NCI-H1417 treated with DMSO at 0.1 percent for 48 hours (cell line): Measurements from ENCODE around the gene TNNI3.
"Not testable (repeated sequence)": the region's sequence is repeated elsewhere in the genome, so short reads cannot be mapped to it uniquely, and the experiment has no call there.

Experiments
- DNase-seq: peaks from one replicate; lab custom pipeline; 2025; lab: John Stamatoyannopoulos, UW

The TNNI3 gene

DNA sequence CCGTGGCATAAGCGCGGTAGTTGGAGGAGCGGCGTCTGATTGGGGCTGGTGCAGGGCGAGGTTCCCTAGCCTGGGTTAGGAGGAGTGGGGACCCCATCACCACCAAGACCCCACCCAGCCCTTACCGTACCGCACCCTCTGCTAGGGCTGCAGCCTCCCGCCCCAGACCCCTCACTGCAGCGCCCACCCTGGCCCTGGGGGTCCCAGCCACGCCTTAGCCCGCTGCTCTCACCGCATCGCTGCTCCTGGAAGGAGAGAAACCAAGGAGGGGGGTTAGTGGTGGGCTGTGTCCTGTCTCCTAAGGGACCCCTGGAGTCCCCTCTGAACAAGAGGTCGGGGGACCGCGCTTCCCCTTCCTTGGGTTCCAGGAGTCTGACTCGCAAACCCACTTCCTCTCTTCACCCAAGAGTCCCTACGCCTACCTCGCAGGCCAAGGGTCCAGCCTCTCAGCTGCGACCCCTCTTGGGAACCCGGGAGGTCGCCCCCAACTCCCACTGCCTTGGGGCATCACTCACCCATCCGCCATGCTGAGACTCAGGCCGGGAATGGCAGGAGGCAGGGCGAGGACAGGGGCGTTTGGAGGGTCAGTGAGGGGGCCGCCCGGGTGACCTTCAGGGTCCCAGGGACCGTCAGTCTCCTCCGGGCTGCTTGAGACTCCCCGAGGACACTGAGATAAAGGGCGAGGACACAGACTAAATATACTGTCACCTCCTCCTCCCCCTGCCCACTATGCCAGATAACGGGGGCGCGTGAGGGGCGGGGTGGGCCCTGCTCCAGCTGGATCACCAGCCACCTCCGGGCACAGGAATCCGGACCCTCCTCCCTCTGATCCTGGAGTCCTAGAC lies at the start of gene TNNI3:
Gene TNNI3, minus strand, starts transcription at position 669 of the 845 bp plus-strand sequence. Its CDS starts 143 bp downstream, at position 526.
- DNase-seq: no peak

- no peak for DNase-seq
Measured at GRCh38 chr19:55206664-55207500, 49.4 kb upstream of the TNNI3 start.

DNA sequence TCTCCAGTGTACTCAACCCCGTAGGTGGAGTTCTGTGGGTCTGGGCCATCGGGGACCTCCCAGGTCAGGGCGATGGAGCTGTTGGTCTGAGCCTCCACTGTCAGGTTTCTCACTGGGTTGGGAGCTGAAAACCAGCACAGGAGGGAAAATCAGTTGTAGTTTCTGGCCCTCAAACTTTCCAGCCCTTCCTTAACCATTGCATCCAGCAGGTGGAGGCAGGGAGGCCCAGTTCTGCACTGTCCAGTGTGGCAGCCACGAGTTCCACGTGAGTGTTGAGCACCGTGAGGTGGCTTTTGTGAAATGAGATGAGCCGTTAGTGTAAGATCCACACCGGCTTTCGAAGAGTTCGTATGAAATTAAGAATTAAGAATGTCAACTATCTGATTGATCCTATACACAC lies 44.7 kb upstream of the TNNI3 start:
- DNase-seq: not testable (repeated sequence)

DNA sequence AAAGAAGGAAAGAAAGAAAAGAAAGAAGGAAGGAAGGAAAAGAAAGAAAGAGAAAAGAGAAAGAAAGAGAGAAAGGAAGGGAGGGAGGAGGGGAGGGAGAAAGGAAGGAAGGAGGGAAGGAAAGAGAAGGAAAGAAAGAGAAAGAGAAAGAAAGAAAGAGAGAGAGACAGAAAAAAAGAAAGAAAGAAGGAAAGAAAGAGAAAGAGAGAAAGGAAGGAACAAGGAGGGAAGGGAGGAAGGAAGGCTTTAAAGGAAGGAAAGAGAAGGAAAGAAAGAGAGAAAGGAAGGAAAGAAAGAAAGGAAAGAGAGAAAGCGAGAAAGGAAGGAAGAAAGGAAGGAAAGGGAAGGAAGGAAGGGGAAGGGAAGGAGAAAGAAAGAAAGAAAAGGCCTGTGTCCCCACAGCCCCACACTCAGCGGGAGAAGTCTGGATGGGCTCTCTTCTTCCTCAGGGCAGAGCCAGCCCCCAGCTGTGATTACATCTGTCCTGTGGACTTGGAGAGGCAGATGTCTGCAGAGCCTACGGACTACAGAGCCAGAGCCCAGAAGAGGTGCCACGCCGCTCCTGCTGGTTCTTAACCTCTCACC lies 42.2 kb upstream of the TNNI3 start:
- no peak for DNase-seq

DNA sequence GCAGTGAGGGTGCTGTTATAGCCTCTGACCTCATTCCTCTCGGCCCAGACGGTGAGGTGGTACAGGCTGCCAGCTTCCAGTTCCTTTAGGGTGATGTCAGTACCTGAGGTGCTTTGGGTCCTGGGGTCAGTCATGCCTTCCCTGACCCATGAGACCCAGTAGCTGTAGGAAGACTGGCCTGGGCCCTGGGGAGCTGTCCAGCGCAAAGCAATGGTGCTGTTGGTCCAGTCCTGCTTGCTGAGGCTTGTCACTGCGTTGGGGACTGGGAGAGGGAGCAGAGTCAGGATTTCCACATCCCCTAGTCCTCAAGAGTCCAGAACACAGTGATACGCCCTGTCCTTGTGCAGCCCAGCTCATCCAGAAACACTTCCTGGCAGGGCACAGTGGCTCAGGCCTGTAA lies 41.1 kb upstream of the TNNI3 start:
- no peak for DNase-seq

DNA sequence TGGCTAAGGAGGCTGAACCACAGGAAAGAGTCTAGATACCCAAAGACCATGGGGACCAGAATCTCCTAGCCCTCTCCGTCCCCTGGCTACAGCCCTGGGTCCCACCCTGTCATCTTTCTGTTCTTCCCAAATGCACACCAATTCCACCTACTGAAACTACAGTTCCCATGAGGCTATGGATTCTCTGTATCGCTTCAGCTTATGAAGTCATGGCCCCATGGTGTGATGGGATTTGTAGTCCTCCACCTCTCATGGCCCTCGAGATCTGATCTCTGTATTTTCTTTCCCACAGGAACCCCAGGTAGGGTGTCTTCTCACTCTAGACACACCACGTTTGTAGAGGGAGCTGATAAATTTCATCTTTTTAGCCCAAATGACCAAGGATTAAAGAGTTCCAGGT lies 40.0 kb upstream of the TNNI3 start:
- DNase-seq: no peak

- no peak for DNase-seq
Measured at GRCh38 chr19:55196803-55197202, 39.3 kb upstream of the TNNI3 start.

DNA sequence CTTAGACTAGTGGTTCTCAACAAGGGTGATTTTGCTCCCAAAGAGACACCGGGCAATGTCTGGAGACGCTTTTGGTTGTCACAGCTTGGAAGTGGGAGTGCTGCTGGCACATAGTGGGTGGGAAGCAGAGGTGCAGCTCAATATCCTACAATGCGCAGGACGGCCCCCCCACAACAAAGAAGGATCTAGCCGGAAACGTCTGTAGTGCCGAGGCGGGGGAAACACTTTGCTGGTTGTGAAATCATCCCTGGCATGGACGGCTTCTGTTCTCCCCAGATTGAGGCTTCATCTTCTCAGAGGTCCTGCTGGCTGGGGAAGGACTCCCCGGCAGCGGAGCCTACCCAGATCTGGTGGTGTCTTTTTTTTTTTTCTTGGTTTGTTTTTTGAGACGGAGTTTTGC lies 35.9 kb upstream of the TNNI3 start:
- no peak for DNase-seq

DNA sequence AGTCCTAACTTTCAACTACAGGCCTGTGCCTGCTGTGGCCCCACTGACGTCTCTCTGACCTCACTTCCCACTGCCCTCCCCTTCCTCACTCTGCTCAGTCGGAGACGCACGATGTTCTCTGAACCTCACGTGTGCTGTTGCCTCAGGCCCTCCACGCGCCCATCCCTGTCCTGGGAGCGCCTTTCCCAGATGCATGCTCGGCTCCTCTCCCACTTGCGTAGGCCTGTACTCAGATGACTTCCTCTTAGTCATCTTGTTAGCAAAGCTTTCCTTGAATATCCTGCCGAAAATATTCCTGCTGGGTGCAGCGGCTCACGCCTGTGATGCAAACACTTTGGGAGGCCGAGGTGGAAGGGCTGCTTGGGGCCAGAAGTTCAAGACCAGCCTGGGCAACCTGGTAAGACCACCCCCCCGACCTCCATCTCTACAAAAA lies 31.9 kb upstream of the TNNI3 start:
- no peak for DNase-seq

DNA sequence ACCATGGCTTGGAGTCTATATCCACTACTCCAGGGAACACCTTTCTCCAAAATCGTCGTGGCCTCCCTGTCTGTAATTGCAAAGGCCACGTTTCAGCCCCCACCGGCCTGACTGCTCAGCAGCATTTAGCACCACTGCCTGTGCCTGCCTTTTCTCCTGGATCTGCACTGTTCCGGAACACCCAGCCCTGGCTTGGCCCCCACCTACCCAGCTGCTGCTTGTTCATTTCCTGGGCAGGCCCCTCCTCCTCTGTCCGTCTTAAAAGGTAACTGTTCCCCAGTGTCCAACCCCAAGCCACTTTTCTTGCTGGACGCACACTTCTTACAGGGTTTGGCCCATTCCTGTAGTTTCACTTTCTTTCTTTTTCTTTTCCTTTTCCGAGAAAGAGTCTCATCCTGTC lies 31.1 kb upstream of the TNNI3 start:
- no peak for DNase-seq

- no peak for DNase-seq
Measured at GRCh38 chr19:55186080-55186479, 28.5 kb upstream of the TNNI3 start.

DNA sequence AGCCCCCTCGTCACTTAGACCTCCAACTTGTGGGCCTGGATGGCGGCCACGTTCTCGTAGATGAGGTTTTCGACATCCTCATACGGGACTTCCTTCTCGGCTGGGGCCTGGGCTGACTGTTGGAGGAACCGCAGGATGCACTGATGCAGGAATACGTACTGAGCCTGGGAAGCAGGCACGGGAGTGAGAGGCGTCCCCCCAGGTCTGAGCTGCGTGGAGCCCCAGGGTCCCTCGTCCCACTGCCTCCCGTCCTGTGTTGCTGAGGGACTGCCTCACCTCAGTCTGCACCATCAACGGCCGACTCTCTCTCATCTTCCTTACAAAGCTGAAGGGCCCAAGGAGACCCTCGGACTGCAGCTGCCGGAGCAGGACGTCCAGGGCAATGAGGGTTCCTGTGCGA lies 24.2 kb upstream of the TNNI3 start:
- DNase-seq: no peak

DNA sequence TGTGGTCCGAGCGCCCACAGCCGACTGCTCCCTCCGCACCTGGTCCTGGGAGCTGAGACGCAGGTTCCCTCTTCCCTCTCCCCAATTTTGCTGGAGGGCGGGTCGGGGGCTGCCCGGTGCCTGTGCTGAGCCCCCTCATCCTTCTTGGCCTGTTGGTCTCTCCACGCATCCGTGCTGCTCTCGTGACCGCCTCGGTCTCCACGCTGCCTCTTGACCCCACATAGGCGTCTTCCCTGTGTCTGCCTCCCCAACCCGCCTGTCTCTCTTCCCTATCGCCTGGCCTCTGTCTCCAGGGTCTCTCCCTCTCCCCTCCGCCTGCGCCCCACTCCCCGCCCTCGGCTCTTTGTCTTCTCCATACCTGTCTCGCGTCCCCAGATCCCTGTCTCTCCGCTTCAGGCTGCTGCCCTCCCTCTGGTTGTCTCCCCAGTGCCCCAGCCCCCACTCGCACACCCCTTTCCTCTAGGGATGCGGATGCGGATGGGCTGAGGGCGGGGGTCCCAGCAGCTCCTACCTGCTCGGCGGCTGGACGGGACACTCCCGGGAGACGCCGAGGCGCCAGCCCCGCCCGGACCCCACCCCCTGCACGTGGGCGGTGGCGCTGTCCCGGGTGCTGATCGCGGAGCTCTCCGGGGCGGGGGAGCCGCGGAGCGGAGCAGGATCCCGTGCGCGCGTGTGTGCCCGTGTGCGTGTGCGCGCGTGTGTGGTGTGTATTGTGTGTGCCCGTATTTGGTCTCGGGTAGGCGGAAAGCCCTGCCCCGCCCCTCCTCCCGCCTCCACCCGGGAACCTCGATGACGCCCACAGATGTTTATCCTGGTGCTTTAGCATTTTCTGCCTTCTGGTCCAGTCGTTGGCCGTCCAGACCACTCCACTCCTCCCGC lies 22.3 kb upstream of the TNNI3 start, which contains the start of gene SYT5:
Gene SYT5, minus strand, starts transcription at position 684 of the 879 bp plus-strand sequence. CDS start 1,248 bp downstream, outside the sequence.
- no peak for DNase-seq

GRCh38 chr19:55178781-55179599 lies 21.5 kb upstream of the TNNI3 start:
- DNase-seq: peak; percentile 83

- DNase-seq: no peak
Measured at GRCh38 chr19:55176076-55176475, 18.5 kb upstream of the TNNI3 start.

- DNase-seq: no peak
Measured at GRCh38 chr19:55175117-55175867, 17.8 kb upstream of the TNNI3 start.

- no peak for DNase-seq
Measured at GRCh38 chr19:55174425-55175116, 17.0 kb upstream of the TNNI3 start.

GRCh38 chr19:55173714-55174409 lies 16.3 kb upstream of the TNNI3 start:
- DNase-seq: no peak
